GM12891 (cell line): Measurements from ENCODE around the gene SLC31A2.

Experiments used
- PAX5 ChIP-seq: IDR thresholded peaks from 2 replicates; pipeline ENCODE4 v1.6.1; 2011; ENCODE audit warnings: low read length, moderate library complexity, mild to moderate bottlenecking; ENCODE audit not compliant: insufficient read depth, severe bottlenecking
- POLR2A ChIP-seq: IDR thresholded peaks from 2 replicates; pipeline ENCODE4 v1.6.1; 2011; ENCODE audit warnings: low read depth, low read length, control low read depth
- POLR2AphosphoS5 ChIP-seq: IDR thresholded peaks from 2 replicates; pipeline ENCODE4 v1.6.1; 2011; ENCODE audit warnings: low read depth, low read length, control low read depth
- POU2F2 ChIP-seq: IDR thresholded peaks from 2 replicates; pipeline ENCODE4 v1.6.1; 2011; ENCODE audit warnings: low read depth, mild to moderate bottlenecking, control low read depth, low read length, moderate library complexity
- SPI1 ChIP-seq: IDR thresholded peaks from 2 replicates; pipeline ENCODE4 v1.6.1; 2011; ENCODE audit warnings: low read depth, low read length, control low read depth
- TAF1 ChIP-seq: IDR thresholded peaks from 2 replicates; pipeline ENCODE4 v1.6.1; 2011; ENCODE audit warnings: low read depth, low read length, control low read depth

GRCh38 chr9:113185271-113185670 is 34.5 kb downstream of the SLC31A2 start:
- TF ChIP-seq POLR2A (no peak), PAX5 (no peak), TAF1 (no peak), SPI1 (no peak), POLR2AphosphoS5 (no peak), POU2F2 (no peak)
